IPS-NIHi7 (cell line): ENCODE measurements around the gene FOXC1.

Experiments
- DNase-seq: peaks from one replicate; pipeline ENCODE4 v3.0.0; 2012; ENCODE audit warnings: mixed read lengths; ENCODE audit errors: extremely low spot score

FOXC1 gene

GRCh38 chr6:1600063-1600763 lies 9.5 kb upstream of the FOXC1 start:
- no peak for DNase-seq

DNA sequence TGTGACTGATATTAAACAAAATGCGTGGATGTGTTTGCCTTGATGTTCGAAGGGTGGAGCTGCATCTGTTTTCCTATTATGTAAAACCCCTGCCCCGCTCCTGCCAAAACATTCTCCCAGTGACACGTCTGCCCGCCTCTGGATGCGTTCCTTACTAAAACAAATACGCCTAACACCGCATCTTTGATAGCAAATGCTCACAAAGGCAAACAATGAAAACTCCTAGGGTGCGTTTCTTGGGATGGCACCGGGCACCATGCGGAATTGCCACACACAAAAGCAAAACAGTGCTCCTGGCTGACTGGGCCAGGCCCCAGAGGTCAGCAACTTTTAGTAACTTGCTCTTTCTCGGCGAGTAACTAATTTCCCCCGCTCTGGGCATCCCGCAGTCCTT lies 9.0 kb upstream of the FOXC1 start:
- DNase-seq = no peak

- no peak for DNase-seq
These were observed 8.3 kb upstream of the FOXC1 start for GRCh38 chr6:1601158-1602048.

- no peak for DNase-seq
These were observed 7.5 kb upstream of the FOXC1 start for GRCh38 chr6:1602049-1602713.

DNA sequence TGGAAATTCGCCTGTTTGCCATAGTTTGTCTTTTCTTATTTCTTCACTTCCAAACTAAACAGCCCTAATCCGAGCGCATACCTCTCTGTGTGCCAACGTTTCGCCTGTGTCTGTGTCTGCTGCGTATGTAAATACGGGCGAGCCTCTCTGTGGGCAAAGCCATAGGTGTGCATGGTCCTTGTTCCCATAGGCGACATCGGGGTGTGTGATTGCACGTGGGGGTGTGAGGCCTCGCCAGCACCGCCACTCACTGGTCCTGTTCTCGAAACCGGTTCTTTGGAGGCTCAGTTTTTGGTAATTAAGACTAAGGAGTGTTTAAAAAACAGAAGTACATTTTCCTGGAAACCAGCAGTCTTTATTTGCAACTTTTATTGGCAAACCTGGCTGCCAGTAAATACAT lies 6.0 kb upstream of the FOXC1 start:
- DNase-seq = no peak

- DNase-seq = peak; percentile 79
These were observed 5.3 kb upstream of the FOXC1 start for GRCh38 chr6:1604158-1605003.

DNA sequence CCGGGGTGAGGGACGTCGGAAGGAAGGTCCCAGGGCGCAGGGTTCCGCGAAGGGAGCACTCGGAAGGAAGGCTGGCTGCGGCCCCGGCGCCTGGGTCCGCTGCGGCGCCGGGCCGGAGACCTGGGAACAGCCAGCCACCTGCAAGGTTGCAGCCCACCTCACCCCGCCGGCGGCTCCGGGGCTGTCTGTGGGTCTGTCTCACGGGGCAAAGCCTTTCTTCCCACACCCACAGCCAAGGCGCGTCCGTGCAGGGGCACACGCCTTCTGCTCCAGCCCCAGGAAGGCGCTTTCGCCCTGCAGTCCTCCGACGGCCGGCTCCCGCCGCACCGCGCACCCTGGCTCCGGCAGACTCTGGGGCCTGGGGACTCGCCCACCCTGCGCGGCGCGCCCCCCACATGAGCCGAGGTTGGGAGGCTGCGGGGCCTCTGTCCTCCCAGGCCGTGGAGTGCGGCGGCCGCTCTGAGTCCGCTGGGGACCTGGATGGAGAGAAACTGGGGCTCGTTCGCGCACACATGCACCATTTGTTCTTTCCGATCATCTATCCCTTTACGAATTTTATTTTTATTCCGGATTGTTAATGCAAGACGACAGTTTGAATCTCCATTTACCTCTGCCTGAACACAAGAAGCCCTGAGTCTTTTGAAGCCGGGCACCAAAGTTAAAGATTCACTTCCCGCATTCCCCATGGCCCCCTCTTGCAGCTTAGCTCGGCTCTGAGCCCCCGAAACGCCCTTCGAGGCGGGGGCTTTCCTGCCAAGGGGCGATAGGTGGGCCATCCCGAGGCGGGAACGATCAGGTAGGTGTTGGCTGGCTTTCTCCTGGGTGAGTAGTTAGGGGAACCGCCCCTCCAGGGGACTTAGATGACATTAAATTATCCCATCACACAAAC lies 4.5 kb upstream of the FOXC1 start:
- DNase-seq = no peak

- no peak for DNase-seq
These were observed 3.6 kb upstream of the FOXC1 start for GRCh38 chr6:1605893-1606779.

DNA sequence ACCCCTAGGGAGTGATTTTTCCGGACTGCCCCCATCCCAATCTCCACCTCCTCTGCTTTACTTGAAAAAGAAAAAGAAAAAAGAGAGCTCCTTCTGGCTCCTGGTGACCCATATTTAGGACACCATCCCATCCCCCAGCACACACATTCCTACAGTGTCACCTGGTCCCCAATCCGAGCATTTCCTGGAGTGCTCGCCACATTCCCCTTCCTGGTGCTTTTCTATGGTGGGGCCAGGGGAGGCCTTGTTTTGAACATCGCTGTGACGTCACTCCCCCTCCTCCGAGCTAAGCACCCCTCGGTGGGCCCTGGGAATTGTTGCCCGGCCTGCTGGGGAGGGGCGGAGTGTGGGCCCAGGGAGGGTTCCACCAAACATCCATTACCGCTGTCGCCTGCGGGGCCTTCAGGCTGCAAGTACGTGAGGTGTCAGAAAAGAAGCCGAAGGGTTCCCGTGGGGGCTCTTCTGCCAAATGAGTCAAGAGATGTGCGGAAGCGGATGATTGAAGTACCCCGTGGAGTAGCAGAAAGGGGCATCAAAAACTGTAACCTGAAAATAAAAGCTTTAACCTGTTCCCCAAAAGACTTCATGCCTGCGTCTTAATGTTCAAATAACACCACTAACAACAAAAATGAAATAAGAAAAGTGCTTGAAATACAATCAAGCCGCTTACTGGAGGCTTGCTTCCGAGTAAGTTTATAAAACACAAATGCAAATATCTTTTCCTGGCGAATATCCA lies 2.8 kb upstream of the FOXC1 start:
- no peak for DNase-seq

GRCh38 chr6:1607516-1608221 lies 2.0 kb upstream of the FOXC1 start:
- DNase-seq = no peak

DNA sequence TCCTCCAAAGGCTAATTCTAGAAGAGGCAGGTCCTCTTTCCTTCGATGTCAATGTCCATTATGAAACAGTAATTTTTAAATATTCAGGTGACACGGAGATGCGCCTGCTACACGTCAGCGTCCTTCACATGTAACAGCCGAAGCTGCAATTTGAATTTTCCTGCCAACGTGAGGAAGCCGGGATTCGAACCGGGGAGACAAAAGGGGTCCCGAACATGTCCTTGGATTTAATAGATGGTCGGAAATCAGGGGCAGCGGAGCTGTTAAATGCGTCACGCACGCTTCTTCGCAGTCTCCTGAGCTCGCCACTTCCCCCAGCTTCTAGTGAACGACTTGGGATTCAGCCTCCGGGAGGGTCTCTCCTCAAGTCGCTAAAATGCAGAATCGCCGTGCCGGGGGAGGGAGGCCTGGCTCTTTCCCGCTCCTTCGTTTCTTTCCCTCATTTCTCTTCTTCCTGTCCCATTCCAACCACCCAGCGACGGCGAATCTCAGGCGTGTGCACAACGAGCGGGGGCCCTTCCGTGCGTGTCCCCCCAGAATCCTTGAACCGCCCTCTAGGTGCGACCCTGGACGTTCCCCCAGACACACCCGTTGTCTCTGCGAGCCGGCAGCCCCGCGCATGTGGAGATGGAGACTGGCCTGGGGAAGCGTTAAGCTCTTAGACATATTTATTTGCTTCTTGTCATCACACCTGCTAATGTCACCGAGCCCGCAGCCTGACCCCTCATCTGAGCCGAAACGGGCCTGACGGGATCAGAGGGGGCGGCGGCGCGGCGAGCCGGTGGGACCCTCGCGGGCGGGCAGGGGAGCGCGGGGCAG lies 1.3 kb upstream of the FOXC1 start:
- no peak for DNase-seq

DNA sequence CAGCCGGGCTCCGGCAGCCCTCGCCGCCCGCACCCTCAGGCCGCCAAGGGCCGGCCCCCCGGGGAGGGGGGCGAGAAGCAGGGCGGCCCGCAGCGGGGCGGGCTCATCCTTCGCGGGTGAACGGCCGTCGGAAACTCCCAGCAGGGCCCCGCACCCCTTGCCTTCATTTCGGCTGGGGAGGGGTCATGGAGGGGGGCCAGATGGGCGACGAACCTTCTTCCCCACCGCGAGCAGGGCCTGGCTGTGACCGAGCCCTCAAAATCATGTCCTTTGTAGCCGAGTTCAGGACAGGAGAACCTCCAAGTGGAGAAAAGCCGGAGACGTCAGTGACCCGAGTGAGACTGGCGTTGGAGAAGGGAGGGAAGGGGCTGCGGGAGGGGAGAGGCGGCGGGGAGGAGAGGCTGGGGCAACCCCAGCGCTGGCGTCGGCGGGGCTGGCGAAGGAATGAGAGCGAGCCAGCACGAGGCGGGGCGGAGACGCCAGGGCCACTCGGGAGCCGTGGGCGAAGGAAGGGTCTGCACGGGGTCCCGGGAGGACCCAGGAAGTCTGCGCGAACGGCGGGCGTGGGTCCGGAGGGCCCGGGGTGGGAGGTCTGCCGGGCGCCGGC lies 571 bp upstream of the FOXC1 start:
- no peak for DNase-seq

GRCh38 chr6:1610497-1611321 lies 994 bp downstream of the FOXC1 start:
- DNase-seq = no peak

DNA sequence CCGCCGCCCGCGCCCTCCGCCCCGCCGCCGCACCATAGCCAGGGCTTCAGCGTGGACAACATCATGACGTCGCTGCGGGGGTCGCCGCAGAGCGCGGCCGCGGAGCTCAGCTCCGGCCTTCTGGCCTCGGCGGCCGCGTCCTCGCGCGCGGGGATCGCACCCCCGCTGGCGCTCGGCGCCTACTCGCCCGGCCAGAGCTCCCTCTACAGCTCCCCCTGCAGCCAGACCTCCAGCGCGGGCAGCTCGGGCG lies 1.5 kb downstream of the FOXC1 start:
- DNase-seq = no peak

DNA sequence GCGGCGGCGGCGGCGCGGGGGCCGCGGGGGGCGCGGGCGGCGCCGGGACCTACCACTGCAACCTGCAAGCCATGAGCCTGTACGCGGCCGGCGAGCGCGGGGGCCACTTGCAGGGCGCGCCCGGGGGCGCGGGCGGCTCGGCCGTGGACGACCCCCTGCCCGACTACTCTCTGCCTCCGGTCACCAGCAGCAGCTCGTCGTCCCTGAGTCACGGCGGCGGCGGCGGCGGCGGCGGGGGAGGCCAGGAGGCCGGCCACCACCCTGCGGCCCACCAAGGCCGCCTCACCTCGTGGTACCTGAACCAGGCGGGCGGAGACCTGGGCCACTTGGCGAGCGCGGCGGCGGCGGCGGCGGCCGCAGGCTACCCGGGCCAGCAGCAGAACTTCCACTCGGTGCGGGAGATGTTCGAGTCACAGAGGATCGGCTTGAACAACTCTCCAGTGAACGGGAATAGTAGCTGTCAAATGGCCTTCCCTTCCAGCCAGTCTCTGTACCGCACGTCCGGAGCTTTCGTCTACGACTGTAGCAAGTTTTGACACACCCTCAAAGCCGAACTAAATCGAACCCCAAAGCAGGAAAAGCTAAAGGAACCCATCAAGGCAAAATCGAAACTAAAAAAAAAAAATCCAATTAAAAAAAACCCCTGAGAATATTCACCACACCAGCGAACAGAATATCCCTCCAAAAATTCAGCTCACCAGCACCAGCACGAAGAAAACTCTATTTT lies 2.0 kb downstream of the FOXC1 start:
- no peak for DNase-seq
